Stimulated activated CD4-positive, alpha-beta T cell treated with anti-CD3 and anti-CD28 coated beads, Interleukin-4, amount 100 ng/mL, for 4 hours (primary cell): ENCODE data around the gene LGALS3BP.

ENCODE experiments used
- DNase-seq, 2 experiments: peaks; one replicate each; pipeline ENCODE4 v3.0.0-alpha.2; 2020

Gene LGALS3BP

GRCh38 chr17:79014158-79014758 is 34.5 kb upstream of the LGALS3BP start:
- DNase-seq = no peak

DNA sequence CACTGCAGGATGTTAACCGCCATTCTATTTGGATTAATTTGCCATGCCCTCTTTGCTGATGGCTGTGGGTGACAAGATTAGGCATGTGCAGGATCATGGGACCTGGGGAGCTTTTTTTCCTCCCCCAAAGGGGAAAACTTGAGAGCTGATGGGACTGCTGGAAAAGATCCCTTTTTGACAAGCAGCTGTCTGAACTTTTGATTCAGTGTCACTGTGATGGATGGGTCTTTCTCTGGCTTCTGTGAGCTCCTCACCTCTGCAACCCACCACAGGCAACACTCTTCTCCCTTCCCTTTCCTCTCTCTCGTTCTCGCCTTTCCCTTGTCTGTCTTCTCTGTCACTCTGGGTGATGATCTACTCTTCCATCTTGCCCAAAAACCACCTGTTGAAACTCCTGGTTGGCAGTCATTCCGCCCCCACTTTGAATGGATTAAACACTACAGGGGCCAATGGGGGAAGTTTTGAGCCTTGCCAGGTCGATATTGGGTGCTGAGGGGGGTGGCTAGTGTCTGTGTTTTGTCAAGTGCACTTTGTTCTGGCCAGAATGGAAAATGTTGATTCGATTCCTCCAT is 32.9 kb upstream of the LGALS3BP start:
- DNase-seq = no peak

GRCh38 chr17:79011451-79012147 is 31.9 kb upstream of the LGALS3BP start:
- no peak for DNase-seq

DNA sequence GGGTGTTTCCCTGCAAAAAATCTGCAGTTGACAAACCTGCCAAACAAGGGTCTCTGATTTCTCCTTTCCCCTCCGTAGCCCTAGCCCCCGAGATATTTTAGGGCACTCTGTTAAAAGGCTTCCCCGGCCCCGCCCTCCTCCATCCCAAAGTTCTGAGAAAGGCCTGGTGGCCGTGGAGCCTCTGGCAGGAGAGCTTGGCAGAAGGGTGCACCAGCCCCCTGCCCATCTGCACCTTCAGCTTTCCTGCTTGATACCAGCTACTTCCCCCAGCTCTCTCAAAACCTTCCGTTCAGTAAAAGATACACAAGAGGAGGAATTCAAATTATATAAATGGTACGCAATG is 30.6 kb upstream of the LGALS3BP start:
- no peak for DNase-seq

GRCh38 chr17:79009397-79010303 is 29.9 kb upstream of the LGALS3BP start, which contains the start of gene CANT1:
TSS of gene CANT1 (minus strand) at chr17:79009764. CDS start at chr17:78997622, 12,142 bp downstream.
- peak; percentile 76 to 81 for DNase-seq

DNA sequence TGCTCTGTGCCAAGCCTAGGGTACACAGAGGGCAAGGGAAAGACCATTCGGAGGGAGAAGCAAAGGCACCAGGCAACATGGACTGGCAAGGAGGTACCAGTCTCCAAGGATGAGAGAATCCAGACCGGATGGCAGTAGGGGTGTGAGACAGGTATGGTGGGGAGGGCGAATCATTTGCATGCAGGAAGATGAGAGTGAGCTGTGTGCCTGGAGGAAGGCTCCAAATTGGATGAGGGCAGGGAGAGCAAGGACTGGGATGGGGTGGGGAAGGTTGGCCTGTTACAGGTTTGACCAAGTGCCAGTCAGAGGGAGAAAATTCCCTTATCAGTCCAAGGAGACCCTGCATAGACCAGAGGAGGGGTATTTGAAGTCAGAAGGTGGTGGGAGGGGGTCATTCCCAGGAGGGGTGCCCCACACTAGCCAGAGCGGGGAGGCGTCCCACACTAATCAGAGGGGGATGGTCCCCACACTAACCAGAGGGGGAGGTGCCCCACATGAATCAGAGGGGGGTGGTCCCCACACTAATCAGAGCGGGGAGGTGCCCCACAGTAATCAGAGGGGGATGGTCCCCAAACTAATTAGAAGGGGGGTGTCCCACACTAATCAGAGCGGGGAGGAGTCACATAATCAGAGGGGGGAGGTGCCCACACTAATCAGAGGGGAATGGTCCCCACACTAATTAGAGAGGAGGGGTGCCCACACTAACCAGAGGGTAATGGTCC is 29.1 kb upstream of the LGALS3BP start:
- no peak for DNase-seq

DNA sequence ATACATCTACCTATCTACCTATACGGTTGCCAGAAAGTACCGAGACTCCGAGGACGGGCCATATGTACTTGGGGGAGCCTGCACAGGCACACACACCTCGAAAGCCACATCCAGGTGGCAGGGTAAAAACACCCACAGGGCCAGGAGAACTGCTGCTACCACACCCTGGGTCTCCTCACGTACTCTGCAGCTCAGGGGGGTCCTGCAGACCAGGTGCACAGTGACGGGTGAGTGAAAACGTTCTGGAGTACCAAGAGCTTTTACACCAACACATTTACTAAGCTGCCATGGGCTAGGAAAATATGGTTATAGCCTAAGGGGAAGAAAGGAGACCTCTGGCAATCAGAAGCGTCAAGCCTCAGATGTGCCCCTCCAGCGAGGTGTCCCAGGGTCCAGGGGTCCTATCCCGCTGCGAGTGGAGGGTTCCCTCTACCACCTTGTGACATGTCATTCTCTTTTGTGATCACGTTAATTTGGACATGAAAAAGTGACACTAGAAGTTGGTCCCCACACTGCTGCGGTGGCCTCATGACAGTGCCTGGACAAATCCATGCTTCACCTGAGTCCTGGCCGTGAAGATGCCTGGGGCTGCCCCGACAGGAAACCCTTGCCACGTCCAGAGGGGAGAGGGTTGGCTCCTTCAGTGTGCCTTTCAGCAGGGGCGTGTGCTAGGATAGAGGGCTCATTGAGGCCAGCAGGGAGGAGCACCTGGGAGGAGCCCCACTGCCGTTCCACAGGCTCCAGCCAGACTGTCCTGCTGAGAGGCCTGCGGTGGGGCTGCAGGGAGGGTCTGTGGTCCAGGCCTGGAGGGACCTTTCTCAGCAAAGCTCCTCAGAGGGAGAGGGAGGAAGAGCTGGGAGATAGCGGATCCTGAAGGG is 28.0 kb upstream of the LGALS3BP start:
- no peak for DNase-seq

- DNase-seq = no peak
Observed at GRCh38 chr17:79006794-79007503, 27.2 kb upstream of the LGALS3BP start.

DNA sequence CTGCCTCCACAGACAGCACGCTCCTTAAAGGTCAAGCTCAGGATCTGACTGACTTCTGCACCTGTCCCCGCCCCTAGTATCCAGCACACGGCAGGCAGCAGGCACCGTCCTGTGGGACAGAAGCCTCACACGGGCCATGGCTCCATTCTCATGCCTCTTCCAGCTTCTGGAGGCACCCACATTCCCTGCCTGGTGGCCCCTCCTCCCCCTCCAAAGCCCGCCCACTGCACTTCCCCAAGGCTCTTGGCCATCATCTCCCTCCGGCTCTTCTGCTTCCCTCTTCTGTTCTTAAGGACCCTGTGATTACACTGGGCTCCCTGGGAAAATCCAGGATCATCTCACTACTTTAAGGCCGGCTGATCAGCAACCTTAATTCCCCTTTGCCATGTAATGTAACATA is 26.3 kb upstream of the LGALS3BP start:
- no peak for DNase-seq

DNA sequence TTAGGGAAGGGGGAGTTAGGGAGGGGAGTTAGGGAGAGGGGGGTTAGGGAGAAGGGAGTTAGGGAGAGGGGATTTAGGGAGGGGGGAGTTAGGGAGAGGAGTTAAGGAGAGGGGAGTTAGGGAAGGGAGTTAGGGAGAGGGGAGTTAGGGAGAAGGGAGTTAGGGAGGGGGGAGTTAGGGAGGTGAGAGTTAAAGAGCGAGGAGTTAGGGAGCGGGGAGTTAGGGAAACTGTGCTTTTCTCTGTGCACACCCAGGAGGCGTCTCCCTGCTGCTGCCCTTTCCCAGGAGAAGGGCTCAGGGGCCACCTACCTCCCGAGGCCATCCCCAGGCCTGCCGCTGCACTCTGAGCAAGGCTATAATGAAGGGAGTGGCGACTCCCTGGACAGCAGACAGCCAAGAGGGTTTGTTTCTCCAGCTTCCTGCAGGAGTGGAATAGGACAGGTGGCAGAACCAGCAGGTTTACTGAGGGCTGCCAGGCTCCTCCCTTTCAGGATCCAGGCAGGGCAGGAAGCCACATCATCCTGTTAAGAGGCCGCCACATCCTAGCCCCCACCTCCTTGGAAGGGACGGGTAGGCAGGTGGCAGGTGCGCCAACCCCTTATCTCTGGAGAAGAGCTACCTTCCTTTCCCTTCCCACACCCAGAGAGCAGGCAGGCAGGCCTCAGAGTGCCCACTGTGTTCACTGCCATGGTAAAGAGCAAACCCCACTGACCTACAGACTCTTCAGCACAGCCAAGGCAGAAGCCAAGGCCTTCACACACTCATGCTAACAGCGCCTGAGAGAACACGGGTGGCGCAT is 25.5 kb upstream of the LGALS3BP start:
- DNase-seq = no peak

DNA sequence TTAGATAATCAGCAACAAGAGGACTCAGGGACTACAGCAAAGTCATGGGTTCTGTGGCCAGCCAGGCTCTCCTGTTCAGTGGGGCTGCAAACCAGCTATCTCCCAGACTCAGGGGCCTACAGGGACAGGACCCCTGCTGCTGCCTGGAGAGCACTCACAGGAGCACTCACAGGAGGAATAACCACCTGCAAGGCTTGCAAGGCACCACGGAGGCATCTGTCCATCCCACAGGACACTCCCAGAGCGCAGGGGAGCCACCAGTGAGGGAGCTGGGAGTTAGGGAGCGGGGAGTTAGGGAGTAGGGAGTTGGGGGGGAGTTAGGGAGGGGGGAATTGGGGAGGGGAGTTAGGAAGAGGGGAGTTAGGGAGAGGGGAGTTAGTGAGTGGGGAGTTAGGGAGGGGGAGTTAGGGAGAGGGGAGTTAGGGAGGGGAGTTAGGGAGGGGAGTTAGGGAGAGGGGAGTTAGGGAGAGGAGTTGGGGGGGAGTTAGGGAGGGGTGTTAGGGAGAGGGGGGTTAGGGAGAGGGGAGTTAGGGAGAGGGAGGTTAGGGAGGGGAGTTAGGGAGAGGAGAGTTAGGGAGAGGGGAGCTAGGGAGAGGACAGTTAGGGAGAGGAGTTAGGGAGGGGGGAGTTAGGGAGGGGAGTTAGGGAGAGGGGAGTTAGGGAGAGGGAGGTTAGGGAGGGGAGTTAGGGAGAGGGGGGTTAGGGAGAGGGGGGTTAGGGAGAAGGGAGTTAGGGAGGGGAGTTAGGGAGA is 24.1 kb upstream of the LGALS3BP start:
- DNase-seq = no peak

DNA sequence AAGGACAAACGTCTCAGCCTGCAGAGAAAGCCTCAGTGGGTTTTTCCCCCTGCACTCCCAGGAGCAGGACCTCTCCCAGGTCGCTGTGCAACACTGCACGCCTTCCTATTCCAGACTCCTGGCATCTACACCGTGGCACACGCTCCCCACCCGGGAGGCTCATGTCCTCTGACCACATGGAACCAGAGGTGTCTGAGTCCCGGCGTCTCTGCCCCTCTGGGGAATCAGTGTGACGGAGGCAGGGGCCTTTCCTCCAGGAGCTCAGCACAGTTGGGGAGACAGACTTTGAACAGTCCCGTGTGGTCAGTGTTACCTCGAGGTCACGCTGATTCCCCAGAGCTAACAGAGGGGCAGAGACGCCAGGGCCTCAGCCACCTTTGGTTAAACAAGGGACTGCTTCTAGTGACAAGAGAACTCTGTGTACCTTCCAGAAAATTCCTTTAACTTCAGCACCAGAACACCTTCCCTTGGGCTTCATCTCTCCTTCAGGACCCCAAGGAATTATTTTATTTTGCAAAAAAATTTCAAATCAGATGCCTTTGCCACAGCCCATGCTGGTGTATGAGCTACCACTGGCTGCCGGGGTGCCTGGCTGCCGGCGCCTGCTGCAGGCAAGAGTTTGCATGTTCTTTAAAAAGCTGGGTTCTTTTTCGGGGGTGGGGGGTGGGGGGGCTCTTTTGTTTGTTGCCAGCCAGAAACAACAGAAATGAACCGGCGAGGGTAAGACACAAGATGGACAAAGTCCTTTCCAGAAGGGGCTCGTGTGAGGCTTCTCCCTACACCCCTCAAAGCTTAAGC is 23.3 kb upstream of the LGALS3BP start:
- no peak for DNase-seq

- DNase-seq = no peak
Observed at GRCh38 chr17:79002291-79002690, 22.6 kb upstream of the LGALS3BP start.

DNA sequence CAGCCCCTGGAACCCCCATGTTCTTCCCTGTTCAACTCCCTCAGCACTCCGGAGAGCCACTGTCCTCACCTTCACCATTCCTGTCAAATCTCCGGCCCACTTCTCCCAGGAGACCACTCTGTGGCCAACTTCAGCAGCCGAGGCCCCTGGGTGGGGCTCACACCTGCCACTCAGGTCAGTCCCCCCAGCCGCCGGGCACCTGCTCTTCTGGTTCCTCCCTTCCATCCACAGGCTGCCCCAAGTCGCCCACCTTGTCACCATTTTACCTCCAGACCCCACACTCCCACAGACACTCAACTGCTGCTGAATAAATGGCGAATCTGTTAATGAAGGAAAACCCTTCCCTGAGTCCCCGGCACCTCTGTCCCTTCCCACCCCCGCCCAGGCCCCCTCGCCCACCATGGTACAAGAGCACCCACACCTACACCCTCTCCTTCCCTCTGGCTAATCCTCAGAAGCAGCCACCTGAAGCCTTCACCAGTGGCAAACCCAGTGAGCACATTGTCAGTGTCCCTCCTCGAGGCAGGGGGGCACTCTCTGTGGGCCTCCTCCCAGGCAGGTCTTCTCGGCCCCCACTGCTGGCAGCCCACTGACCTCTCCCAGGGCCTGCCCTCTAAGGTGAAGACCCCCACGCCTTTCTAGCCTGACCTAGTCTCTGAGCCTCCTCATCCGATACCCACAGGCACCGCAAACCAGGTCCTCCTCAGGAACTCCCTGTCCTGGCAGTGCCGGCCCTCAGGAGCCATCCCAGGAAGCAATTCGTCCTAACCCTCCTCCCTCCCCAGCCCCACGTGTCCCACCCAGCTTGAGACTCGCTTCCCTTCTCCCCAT is 21.7 kb upstream of the LGALS3BP start:
- no peak for DNase-seq

GRCh38 chr17:79000396-79001189 is 20.9 kb upstream of the LGALS3BP start:
- DNase-seq = no peak

GRCh38 chr17:78999947-79000395 is 20.2 kb upstream of the LGALS3BP start:
- DNase-seq = no peak
